22Rv1 (cell line): ENCODE data around the gene PLEKHA6.

Source experiments
- ZFX ChIP-seq: fragments of 450-650 bp; IDR thresholded peaks from 2 replicates; pipeline ENCODE4 v1.6.1; 2017; ENCODE audit warnings: antibody characterized with exemption, borderline replicate concordance
- TF ChIP-seq, protein P1 (sequence below): fragments of 450-650 bp; IDR thresholded peaks from 2 replicates; pipeline ENCODE4 v1.5.1; 2017; ENCODE audit warnings: mild to moderate bottlenecking

DNA sequence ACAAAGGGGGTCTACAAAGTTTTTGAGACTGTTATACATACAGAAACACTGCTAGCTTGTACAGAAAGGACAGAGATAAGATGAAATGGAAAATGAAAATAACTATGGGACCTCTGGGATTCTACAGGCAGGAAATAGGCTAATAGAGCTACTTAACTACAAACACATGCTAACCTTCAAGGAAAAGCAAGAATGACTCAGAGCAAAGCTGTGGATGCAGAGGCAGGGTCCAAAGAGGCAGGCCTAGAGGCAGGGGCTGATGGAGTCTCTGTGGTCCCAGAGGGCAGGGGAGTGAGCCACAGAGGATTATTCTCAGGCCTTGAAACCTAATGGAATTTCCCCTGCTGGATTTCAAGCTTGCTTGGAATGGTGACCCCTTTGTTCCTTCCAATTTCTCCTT lies 127.2 kb downstream of the PLEKHA6 start:
- TF ChIP-seq, protein P1, sequence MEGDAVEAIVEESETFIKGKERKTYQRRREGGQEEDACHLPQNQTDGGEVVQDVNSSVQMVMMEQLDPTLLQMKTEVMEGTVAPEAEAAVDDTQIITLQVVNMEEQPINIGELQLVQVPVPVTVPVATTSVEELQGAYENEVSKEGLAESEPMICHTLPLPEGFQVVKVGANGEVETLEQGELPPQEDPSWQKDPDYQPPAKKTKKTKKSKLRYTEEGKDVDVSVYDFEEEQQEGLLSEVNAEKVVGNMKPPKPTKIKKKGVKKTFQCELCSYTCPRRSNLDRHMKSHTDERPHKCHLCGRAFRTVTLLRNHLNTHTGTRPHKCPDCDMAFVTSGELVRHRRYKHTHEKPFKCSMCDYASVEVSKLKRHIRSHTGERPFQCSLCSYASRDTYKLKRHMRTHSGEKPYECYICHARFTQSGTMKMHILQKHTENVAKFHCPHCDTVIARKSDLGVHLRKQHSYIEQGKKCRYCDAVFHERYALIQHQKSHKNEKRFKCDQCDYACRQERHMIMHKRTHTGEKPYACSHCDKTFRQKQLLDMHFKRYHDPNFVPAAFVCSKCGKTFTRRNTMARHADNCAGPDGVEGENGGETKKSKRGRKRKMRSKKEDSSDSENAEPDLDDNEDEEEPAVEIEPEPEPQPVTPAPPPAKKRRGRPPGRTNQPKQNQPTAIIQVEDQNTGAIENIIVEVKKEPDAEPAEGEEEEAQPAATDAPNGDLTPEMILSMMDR: no peak
- no peak for TF ChIP-seq ZFX
